Activated naive CD4-positive, alpha-beta T cell treated with anti-CD3 and anti-CD28 coated beads, Interleukin-2, amount 50 U/mL, for 24 hours (primary cell): ENCODE measurements around the gene PSMD13.

Experiments
- H3K27ac Mint-ChIP-seq: one replicate; pipeline ENCODE4 v1.8.0; 2021; ENCODE audit warnings: mild to moderate bottlenecking, mixed read lengths
- H3K27me3 Mint-ChIP-seq: one replicate; pipeline ENCODE4 v1.8.0; 2021; ENCODE audit warnings: mixed read lengths
- H3K36me3 Mint-ChIP-seq: one replicate; pipeline ENCODE4 v1.8.0; 2021; ENCODE audit warnings: mixed read lengths
- H3K4me1 Mint-ChIP-seq: one replicate; pipeline ENCODE4 v1.8.0; 2021; ENCODE audit warnings: mixed read lengths
- H3K4me3 Mint-ChIP-seq: one replicate; pipeline ENCODE4 v1.8.0; 2021; ENCODE audit warnings: mild to moderate bottlenecking, mixed read lengths
- H3K9me3 Mint-ChIP-seq: one replicate; pipeline ENCODE4 v1.8.0; 2021; ENCODE audit warnings: mixed read lengths

Gene PSMD13

DNA sequence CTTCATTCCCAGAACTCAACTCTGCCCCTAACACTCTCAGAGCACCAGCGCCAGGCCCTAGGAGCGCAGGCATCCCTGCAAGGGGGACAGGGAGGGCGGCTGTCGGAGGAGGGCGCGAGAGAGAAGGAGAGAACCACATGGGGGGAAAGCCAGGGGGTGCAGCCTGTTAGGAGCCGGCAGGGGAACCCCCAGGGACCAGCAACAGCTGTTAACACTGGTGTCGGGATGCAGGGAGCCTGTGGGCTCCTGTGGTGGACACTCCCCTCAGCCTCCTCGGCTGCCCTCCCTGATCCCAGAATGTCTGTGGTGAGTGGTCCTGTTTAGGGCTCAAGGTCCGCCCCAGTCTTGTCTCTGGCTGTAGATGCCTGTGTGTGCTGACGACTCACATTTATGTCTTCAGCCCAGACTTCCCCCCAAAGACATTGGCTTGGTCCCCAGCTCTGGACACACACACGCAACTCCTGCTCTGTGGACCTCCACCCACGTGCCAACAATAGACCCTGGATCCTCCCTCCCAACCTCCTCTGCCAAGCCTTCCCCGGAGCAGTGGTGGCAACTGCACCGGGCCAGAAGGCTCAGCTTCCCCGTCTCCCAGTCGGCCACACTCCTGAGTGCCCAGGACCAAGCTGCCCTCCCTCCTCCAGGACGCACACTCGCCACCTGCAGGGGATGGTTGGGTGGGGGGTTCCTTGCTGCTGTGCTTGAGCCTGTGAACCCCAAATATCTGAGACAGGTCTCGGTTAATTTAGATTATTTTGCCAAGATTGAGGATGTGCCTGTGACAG lies 63.4 kb downstream of the PSMD13 start:
- Mint-ChIP-seq H3K27ac (no peak overlapping the region), H3K4me3 (no peak overlapping the region), H3K4me1 (peaks cover 44% of the 10 kb centered on the region), H3K36me3 (no peaks in the 10 kb centered on the region), H3K9me3 (no peaks in the 10 kb centered on the region), H3K27me3 (peaks cover 3% of the 10 kb centered on the region)
